Panc1 (cell line): Measurements from ENCODE around the gene TECPR2. TPM values are rescaled to one million over a fixed set of nuclear protein-coding genes. Genes with fewer than 3 reads are reported as not detected.
A peak's percentile ranks its signal among the peaks of the same experiment; 100 is the strongest.

Experiments
- ATAC-seq: fragments of 200-7000 bp; cut with Tn5 transposase; 2 replicates; pipeline ENCODE4 v1.9.1; 2020; ENCODE audit warnings: mild to moderate bottlenecking, moderate library complexity
- BruUV-seq: library from RNA; stranded (reverse); fragments of 400-500 nt; replicated peaks from 2 replicates; lab custom pipeline; 2021; lab: Mats Ljungman, UMichigan
- CTCF ChIA-PET: fragments of 300-600 bp; sonication (Branson Sonifier 250); formaldehyde crosslinking; loops from one replicate; lab custom pipeline; 2022; ENCODE audit warnings: antibody characterized with exemption; lab: Charles Lee
- POLR2A ChIA-PET: fragments of 300-600 bp; sonication (Branson Sonifier 250); formaldehyde crosslinking; loops from one replicate; lab custom pipeline; 2022; ENCODE audit warnings: antibody characterized with exemption; lab: Charles Lee
- DNase-seq: peaks from one replicate; pipeline ENCODE4 v3.0.0-alpha.2; 2010; ENCODE audit warnings: low read depth, low spot score
- H3K27ac ChIP-seq: 2 replicates; pipeline ENCODE4 v1.5.1; 2011; ENCODE audit warnings: mild to moderate bottlenecking, low read length, inconsistent platforms
- H3K27me3 ChIP-seq: fragments of 200-500 bp; sonication (Bioruptor generic); 2 replicates; pipeline ENCODE4 v1.6.0; 2014; ENCODE audit warnings: low read length, inconsistent platforms; ENCODE audit not compliant: control insufficient read depth, insufficient read depth
- H3K36me3 ChIP-seq: fragments of 200-500 bp; sonication (Bioruptor generic); 2 replicates; pipeline ENCODE4 v1.5.1; 2014; ENCODE audit warnings: inconsistent platforms, mild to moderate bottlenecking, low read length, moderate library complexity; ENCODE audit not compliant: control insufficient read depth, insufficient read depth
- H3K4me1 ChIP-seq: 2 replicates; pipeline ENCODE4 v1.5.1; 2011; ENCODE audit warnings: inconsistent platforms, mild to moderate bottlenecking, low read length, moderate library complexity; ENCODE audit not compliant: control insufficient read depth, insufficient read depth
- H3K4me3 ChIP-seq, 2 experiments: 2 replicates each; pipeline ENCODE4 v1.5.1; 2011 to 2012; ENCODE audit warnings: low read depth in 2 of 2, low read length in 2 of 2, mild to moderate bottlenecking in 2 of 2, inconsistent platforms in 1 of 2, moderate library complexity in 1 of 2
- H3K9me3 ChIP-seq: fragments of 200-500 bp; sonication (Bioruptor generic); 2 replicates; pipeline ENCODE4 v1.5.1; 2014; ENCODE audit warnings: low read depth, mild to moderate bottlenecking, inconsistent platforms, low read length, moderate library complexity; ENCODE audit not compliant: control insufficient read depth, insufficient read depth
- CTCF ChIP-seq: fragments of 450-650 bp; IDR thresholded peaks from 2 replicates; pipeline ENCODE4 v1.5.1; 2017; ENCODE audit warnings: mild to moderate bottlenecking
- POLR2AphosphoS5 ChIP-seq: IDR thresholded peaks from 2 replicates; pipeline ENCODE4 v1.6.1; 2012; ENCODE audit warnings: mild to moderate bottlenecking, low read depth, low read length, moderate library complexity
- REST ChIP-seq, 2 experiments: IDR thresholded peaks; 2 replicates each; pipeline ENCODE4 v1.6.1; 2011 to 2012; ENCODE audit warnings: low read depth in 2 of 2, control low read depth in 1 of 2, low read length in 1 of 2, mild to moderate bottlenecking in 1 of 2, moderate library complexity in 1 of 2; ENCODE audit not compliant: insufficient read depth in 1 of 2
- TCF7L2 ChIP-seq: IDR thresholded peaks from 2 replicates; pipeline ENCODE4 v1.6.1; 2011; ENCODE audit warnings: mild to moderate bottlenecking, low read depth, low read length, inconsistent platforms
- in situ Hi-C: cut with HindIII; loops from 2 replicates; pipeline ENCODE4 v1.10.0; 2016; ENCODE audit warnings: low sequenced_read_pairs, low pct_unique_long_range_greater_than_20kb
- intact Hi-C: fragments of 100-400 bp; cut with micrococcal nuclease; formaldehyde crosslinking; loops from one replicate; pipeline ENCODE4 v1.10.0; 2022; ENCODE audit not compliant: unreplicated experiment
- total RNA-seq: library from RNA; stranded (reverse); gene quantifications from one replicate; pipeline ENCODE4 v1.2.1, GENCODE V29; 2021; ENCODE audit not compliant: unreplicated experiment

The TECPR2 gene
- total RNA-seq, 1 experiment from 2014 or later, result 15.5 TPM

GRCh38 chr14:102437997-102438915, 75.5 kb downstream of the TECPR2 start:
- in situ Hi-C loops, result no loop called here

GRCh38 chr14:102439556-102439955, 76.8 kb downstream of the TECPR2 start:
- DNase-seq, result no peak
- in situ Hi-C loops (no loop called here), intact Hi-C loops (loop anchor here (5.0 kb wide), 1 partner anchor 78 kb away; no protein-coding TSS in a partner anchor)
- no peak for ATAC-seq
- no peaks in the 10 kb centered on the region for H3K4me1 ChIP-seq
- ChIA-PET POLR2A (no interaction called here), CTCF (interaction anchor here (1.6 kb wide), 1 partner anchor 10 kb away, joined by 4 read pairs; no protein-coding TSS in a partner anchor)
- H3K27ac ChIP-seq, result no peak overlapping the region
- no peaks in the 10 kb centered on the region for H3K36me3 ChIP-seq
- no TSS peak for BruUV-seq
- H3K9me3 ChIP-seq, result no peaks in the 10 kb centered on the region
- no peak overlapping the region for H3K4me3 ChIP-seq
- H3K27me3 ChIP-seq, result no peaks in the 10 kb centered on the region
- TF ChIP-seq TCF7L2 (no peak), CTCF (no peak), REST (IDR thresholded peaks at IDR 0.05; ENCODE audit: insufficient read depth in 1 of 2, low read depth in 2 of 2, low read length in 1 of 2) (no peak), POLR2AphosphoS5 (no peak)

More at GRCh38 chr14:102437997-102438915, 75.5 kb downstream of the TECPR2 start:
- DNase-seq (peak; percentile 20), ATAC-seq (peak; percentile 98)
- no peaks in the 10 kb centered on the region for H3K9me3 ChIP-seq
- H3K27me3 ChIP-seq, result no peaks in the 10 kb centered on the region
- ChIA-PET POLR2A (no interaction called here), CTCF (interaction anchor here (0.6 to 1.6 kb wide), 5 partner anchors 9 to 80 kb away, joined by 3 to 4 read pairs (median 3); partner anchors contain the start of gene ANKRD9)
- no peaks in the 10 kb centered on the region for H3K4me1 ChIP-seq
- H3K36me3 ChIP-seq, result no peaks in the 10 kb centered on the region
- H3K27ac ChIP-seq, result no peak overlapping the region
- H3K4me3 ChIP-seq, result 0 out of 4 replicates have a peak overlapping the region, but pooled peaks of 1 of the 2 experiments have one; percentile 26
- no TSS peak for BruUV-seq
- intact Hi-C loops, result loop anchor here (5.0 kb wide), 1 partner anchor 79 kb away; no protein-coding TSS in a partner anchor
- TF ChIP-seq REST (IDR thresholded peaks at IDR 0.05; ENCODE audit: insufficient read depth in 1 of 2, low read depth in 2 of 2, low read length in 1 of 2) (no peak), CTCF (peak; percentile 83)
